Gastrocnemius medialis (tissue), 4 donors: ENCODE data around the gene SORCS1. TPM values are rescaled to one million over a fixed set of nuclear protein-coding genes. Genes with fewer than 3 reads are reported as not detected.

Source experiments
- ATAC-seq, 2 donors: fragments of 150-250 bp; one replicate each; pipeline ENCODE4 v1.9.1; 2016
- DNase-seq, 2 donors: peaks; one replicate each; pipeline ENCODE4 v3.0.0-alpha.2; 2019
- H3K27ac ChIP-seq, 4 donors: fragments of 200-600 bp; sonication (generic); 1 replicate in 1 of 4; 2 replicates in 3 of 4; pipeline ENCODE4 v1.5.1; 2016 to 2018; ENCODE audit warnings: mild to moderate bottlenecking in 2 of 4, moderate library complexity in 1 of 4
- H3K27me3 ChIP-seq, 3 donors: fragments of 200-600 bp; sonication (generic) in 2 of 3; 1 replicate in 1 of 3; 2 replicates in 2 of 3; pipeline versions ENCODE4 v1.5.1 to v1.6.0; 2016 to 2019; ENCODE audit warnings: mild to moderate bottlenecking in 1 of 3, moderate library complexity in 1 of 3
- H3K36me3 ChIP-seq, 2 donors: fragments of 200-600 bp; sonication (generic) in 1 of 2; one replicate each; pipeline ENCODE4 v1.5.1; 2017 to 2018
- H3K4me1 ChIP-seq, 2 donors: fragments of 200-600 bp; sonication (generic) in 1 of 2; one replicate each; pipeline ENCODE4 v1.5.1; 2016 to 2017; ENCODE audit warnings: mild to moderate bottlenecking in 2 of 2
- H3K4me3 ChIP-seq, 4 donors: fragments of 200-600 bp; sonication (generic) in 3 of 4; 1 replicate in 1 of 4; 2 replicates in 3 of 4; pipeline ENCODE4 v1.5.1; 2016 to 2019; ENCODE audit warnings: mild to moderate bottlenecking in 2 of 4
- H3K9me3 ChIP-seq, 3 donors: fragments of 200-600 bp; sonication (generic) in 2 of 3; 1 replicate in 1 of 3; 2 replicates in 2 of 3; pipeline ENCODE4 v1.5.1; 2016 to 2019
- POLR2A ChIP-seq, 2 donors: fragments of 450-650 bp; IDR thresholded peaks; one replicate each; pipeline ENCODE4 v1.6.1; 2017; ENCODE audit warnings: antibody characterized with exemption in 2 of 2, mild to moderate bottlenecking in 2 of 2, moderate library complexity in 2 of 2
- in situ Hi-C, 4 donors: fragments of 200-750 bp; cut with MboI; loops; one replicate each; pipeline versions ENCODE4 v1.15.0 to v1.8.0; 2017; ENCODE audit warnings: low sequenced_read_pairs in 4 of 4
- intact Hi-C: fragments of 100-400 bp; cut with DNase I; formaldehyde crosslinking; loops from one replicate; pipeline ENCODE4 v1.15.1; 2023; ENCODE audit warnings: low total_unique reads
- total RNA-seq, 4 donors: library from RNA; depleted of rRNA; stranded (reverse); fragments of >200 nt; gene quantifications; one replicate each; pipeline versions ENCODE4 v1.1.0 to v1.2.3, GENCODE V29; 2016
- TF ChIP-seq, protein P1 (sequence below), 5 experiments: fragments of 450-650 bp in 3 of 5; fragments of 200-600 bp in 2 of 5; sonication (generic) in 2 of 5; IDR thresholded peaks in 4 of 5; conservative IDR thresholded peaks in 1 of 5; 1 replicate in 4 of 5; 2 replicates in 1 of 5; pipeline ENCODE4 v1.5.1; 2016 to 2019; ENCODE audit warnings: antibody characterized with exemption in 5 of 5, mild to moderate bottlenecking in 3 of 5, moderate library complexity in 3 of 5

SORCS1 gene
- total RNA-seq, 4 donors from 2014 or later: 0.02 to 0.36 (median 0.24) TPM; not detected in 1

DNA sequence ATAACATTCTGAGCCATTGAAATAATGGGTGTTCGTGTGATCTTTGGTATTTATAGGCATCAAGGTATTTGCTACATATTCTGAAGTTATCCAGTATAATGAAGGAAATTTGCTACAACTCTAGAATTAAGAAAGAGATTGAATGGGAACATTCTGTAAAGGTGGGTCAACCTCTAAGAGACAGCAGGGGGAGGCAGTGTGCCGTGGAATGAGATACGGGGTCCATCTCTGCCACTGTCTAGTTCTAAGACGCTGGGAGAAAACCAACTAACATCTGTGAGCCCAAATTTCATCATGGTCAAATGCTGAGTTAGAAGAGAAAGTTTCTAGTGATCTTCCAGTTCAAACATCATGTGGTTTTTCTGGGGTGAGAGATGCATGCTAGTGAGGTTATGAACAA, 368.9 kb downstream of the SORCS1 start:
- Histone ChIP-seq H3K27ac (no peak overlapping the region), H3K4me3 (no peak overlapping the region), H3K27me3 (no peaks in the 10 kb centered on the region), H3K9me3 (no peaks in the 10 kb centered on the region), H3K36me3 (no peaks in the 10 kb centered on the region), H3K4me1 (no peaks in the 10 kb centered on the region)
- TF ChIP-seq POLR2A (IDR thresholded peaks at IDR 0.05): no peak
- ATAC-seq: no peak
- no peak for DNase-seq
- intact Hi-C loops: no loop called here
- in situ Hi-C loops: no loop called here

DNA sequence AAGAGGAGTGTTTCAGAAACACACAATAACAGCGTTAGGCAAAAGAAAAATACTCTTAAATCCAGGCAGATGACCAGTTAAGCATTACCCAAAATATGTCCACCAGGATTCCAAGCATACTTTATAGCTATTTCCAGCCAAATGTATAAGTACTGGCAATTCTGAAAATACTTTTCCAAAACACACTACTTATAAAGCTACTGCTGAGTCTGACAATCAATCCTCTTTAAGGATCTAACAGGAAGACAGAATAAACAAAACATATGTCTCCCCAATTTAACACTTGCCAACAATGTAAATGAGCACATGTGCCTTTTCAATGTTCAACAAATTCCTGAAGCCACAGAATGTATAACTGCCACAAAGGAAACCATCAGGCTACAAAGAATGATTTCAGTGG, 370.9 kb downstream of the SORCS1 start:
- no peaks in the 10 kb centered on the region for H3K4me1 ChIP-seq
- no peak overlapping the region for H3K27ac ChIP-seq
- ATAC-seq: no peak
- H3K9me3 ChIP-seq: no peaks in the 10 kb centered on the region
- intact Hi-C loops (no loop called here), in situ Hi-C loops (no loop called here)
- no peaks in the 10 kb centered on the region for H3K36me3 ChIP-seq
- no peak overlapping the region for H3K4me3 ChIP-seq
- TF ChIP-seq, protein P1, sequence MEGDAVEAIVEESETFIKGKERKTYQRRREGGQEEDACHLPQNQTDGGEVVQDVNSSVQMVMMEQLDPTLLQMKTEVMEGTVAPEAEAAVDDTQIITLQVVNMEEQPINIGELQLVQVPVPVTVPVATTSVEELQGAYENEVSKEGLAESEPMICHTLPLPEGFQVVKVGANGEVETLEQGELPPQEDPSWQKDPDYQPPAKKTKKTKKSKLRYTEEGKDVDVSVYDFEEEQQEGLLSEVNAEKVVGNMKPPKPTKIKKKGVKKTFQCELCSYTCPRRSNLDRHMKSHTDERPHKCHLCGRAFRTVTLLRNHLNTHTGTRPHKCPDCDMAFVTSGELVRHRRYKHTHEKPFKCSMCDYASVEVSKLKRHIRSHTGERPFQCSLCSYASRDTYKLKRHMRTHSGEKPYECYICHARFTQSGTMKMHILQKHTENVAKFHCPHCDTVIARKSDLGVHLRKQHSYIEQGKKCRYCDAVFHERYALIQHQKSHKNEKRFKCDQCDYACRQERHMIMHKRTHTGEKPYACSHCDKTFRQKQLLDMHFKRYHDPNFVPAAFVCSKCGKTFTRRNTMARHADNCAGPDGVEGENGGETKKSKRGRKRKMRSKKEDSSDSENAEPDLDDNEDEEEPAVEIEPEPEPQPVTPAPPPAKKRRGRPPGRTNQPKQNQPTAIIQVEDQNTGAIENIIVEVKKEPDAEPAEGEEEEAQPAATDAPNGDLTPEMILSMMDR (IDR thresholded peaks at IDR 0.05 in 4 of 5, conservative IDR thresholded peaks at IDR 0.05 in 1 of 5): no peak
- no peak for TF ChIP-seq POLR2A (IDR thresholded peaks at IDR 0.05)
- H3K27me3 ChIP-seq: no peaks in the 10 kb centered on the region
- no peak for DNase-seq

DNA sequence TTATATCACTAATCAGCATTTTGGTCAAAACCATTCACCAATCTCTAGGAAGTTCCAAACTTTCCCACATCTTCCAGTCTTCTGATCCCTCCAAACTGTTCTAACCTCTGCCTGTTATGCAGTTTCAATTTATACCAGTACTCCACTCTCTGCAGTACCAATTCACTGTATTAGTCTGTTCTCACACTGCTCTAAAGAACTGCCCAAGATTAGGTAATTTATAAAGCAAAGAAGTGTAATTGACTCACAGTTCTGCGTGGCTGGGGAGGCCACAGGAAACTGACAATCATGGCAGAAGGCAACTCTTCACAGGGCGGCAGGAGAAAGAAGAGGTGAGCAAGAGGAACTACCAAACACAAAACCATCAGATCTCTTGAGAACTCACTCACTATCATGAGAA, 374.9 kb downstream of the SORCS1 start:
- TF ChIP-seq, protein P1 (IDR thresholded peaks at IDR 0.05 in 4 of 5, conservative IDR thresholded peaks at IDR 0.05 in 1 of 5): no peak
- no peak for TF ChIP-seq POLR2A (IDR thresholded peaks at IDR 0.05)
- Histone ChIP-seq H3K4me3 (no peak overlapping the region), H3K27ac (no peak overlapping the region), H3K27me3 (no peaks in the 10 kb centered on the region), H3K4me1 (no peaks in the 10 kb centered on the region), H3K9me3 (no peaks in the 10 kb centered on the region), H3K36me3 (no peaks in the 10 kb centered on the region)
- in situ Hi-C loops: no loop called here
- ATAC-seq (no peak), DNase-seq (no peak)
- intact Hi-C loops: no loop called here

DNA sequence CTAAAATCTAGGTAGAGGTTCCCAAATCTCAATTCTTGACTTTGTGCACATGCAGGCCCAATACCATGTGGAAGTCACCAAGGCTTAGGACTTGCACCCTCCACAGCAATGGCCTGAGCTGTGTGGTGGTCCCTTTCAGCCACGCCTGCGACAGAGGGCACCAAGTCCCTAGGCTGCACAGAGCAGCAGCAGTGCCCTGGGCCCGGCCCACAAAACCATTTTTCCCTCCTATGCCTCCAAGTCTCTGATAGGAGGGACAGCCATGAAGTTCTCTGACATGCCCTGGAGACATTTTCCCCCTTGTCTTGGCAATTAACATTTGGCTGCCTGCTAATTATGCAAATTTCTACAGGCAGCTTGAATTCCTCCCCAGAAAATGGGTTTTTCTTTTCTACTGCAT, 375.5 kb downstream of the SORCS1 start:
- no peaks in the 10 kb centered on the region for H3K36me3 ChIP-seq
- H3K4me3 ChIP-seq: no peak overlapping the region
- in situ Hi-C loops: no loop called here
- DNase-seq: no peak
- no peaks in the 10 kb centered on the region for H3K27me3 ChIP-seq
- no peaks in the 10 kb centered on the region for H3K4me1 ChIP-seq
- TF ChIP-seq, protein P1 (IDR thresholded peaks at IDR 0.05 in 4 of 5, conservative IDR thresholded peaks at IDR 0.05 in 1 of 5): no peak
- TF ChIP-seq POLR2A (IDR thresholded peaks at IDR 0.05): no peak
- H3K27ac ChIP-seq: no peak overlapping the region
- intact Hi-C loops: no loop called here
- H3K9me3 ChIP-seq: no peaks in the 10 kb centered on the region
- no peak for ATAC-seq

DNA sequence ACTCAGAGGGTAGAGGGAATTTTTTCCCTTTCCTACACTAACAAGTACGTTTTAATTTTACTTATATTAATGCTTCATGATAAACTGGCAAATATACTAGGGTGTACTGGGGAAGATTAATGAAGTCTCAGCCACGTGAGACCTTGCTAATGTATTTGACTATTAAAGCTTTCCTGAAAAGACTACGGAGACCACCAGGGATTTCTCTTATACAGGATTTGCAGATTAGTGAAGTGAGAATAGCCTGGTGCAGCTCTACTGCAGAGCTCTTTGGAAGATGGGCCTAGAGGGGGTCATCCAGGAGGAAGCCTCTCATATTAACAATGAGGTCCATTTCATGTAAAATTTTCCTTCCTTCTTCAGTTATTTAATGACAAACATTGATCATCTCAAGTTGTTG, 379.0 kb downstream of the SORCS1 start:
- H3K27me3 ChIP-seq: no peaks in the 10 kb centered on the region
- no peaks in the 10 kb centered on the region for H3K9me3 ChIP-seq
- no peaks in the 10 kb centered on the region for H3K36me3 ChIP-seq
- TF ChIP-seq POLR2A (IDR thresholded peaks at IDR 0.05): no peak
- TF ChIP-seq, protein P1 (IDR thresholded peaks at IDR 0.05 in 4 of 5, conservative IDR thresholded peaks at IDR 0.05 in 1 of 5): no peak
- DNase-seq (no peak), ATAC-seq (no peak)
- H3K27ac ChIP-seq: no peak overlapping the region
- in situ Hi-C loops (no loop called here), intact Hi-C loops (no loop called here)
- H3K4me1 ChIP-seq: no peaks in the 10 kb centered on the region
- no peak overlapping the region for H3K4me3 ChIP-seq
